Measurements from ENCODE around the gene SORCS1. TPM values are rescaled to one million over a fixed set of nuclear protein-coding genes. Genes with fewer than 3 reads are reported as not detected.
A peak's percentile ranks its signal among the peaks of the same experiment; 100 is the strongest.
"Not testable (repeated sequence)": the region's sequence is repeated elsewhere in the genome, so short reads cannot be mapped to it uniquely, and the experiment has no call there.

Gene SORCS1
- total RNA-seq, 1 donor from 2014 or later: 3.1 TPM

DNA sequence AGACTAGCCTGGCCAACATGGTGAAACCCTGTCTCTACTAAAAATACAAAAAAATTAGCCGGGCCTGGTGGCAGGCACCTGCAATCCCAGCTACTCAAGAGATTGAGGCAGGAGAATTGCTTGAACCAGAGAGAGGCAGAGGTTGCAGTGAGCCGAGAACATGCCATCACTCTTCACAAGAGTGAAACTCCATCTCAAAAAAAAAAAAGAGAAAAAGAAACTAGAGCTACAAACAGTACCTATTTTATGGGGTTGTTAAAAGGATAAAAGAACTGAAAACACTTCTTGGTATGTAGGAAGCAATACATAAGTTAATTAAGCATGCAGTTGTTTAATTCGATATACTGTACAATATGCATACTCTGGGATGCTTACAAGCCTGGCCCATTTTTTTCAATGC, 216.9 kb downstream of the SORCS1 start:
- no peak for DNase-seq (ENCODE audit: low spot score)

DNA sequence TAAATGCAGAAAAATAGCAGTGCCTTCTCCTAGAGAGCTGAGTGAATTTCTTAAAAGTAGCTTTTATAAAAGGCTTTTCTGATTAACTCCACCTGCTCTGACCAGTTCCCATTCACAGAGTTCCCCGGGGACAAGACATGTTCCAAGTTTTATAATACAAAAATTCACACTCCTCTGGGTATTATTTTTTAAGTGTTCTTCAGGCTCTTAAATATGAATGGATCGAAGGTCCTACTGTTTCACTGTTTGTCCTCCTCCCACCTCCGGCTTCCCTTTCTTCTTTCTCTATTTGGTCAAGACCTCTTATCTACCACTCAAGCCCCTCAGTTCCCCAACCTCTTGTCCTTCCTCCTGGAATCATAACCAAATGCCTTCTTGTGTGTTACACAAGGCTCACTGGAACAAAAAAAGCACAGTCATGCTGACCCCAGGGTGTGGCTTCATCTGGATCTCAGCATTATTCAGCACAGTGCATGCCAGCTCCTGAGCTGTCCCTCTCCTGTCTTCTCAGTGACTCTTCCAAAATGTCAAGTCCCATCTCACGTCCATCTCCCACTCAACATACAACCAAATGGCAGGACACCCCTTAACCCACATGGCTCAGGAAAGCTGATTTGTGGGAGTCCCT, 222.4 kb downstream of the SORCS1 start:
- DNase-seq (ENCODE audit: low spot score): peak; percentile 29

DNA sequence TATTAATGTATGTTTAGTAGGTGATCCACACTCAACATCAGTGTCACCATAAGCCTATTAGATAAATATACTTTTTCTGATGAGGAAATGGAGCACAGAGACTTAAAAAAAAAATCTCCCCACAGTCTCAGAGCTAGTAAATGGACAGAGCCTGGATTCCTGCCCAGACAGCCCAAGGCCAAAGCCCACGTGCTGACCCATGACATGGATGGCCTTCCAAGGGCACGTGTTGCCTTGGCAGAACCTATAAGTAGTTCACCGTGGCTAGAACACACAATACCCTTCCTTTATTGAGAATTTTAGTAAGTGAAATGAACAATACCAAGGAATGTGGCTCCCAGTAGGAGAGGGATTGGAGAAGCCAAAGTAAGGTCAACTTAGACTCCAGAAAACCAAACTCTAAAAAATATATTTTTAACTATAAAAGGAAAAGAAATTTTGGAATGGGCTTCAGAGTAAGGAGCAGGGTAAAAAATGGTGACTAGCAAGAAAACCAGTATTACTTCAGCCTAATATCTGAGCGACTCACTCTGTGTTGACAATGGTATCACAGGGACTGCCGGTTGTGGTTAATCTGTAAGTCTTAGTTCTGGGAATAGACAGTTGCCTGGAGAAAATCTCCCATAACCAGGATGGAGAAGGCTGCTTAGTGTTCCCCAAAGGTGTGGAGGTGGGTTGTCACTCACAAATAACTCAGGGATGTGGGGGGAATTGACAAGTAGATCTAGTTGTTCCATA, 223.0 kb downstream of the SORCS1 start:
- DNase-seq (ENCODE audit: low spot score): peak; percentile 42

DNA sequence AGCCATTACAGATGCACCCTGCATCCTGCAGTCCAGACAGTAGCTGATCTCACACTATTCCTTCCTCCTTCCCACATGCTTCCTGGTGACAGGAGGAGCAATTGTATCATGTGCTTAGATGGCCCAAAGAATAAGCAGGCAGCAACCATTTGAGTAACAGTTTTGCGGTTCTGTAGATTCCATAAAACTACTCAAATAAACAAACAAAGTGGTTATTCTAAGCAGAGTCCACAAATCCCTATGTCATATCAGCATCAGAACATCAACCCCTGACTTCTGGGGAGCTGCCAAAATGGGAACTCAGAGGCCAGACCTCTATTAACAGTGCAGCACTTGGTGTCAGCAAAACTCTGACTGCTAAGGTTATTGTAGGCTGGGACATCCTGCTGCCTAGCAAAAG, 226.0 kb downstream of the SORCS1 start:
- DNase-seq (ENCODE audit: low spot score): no peak

DNA sequence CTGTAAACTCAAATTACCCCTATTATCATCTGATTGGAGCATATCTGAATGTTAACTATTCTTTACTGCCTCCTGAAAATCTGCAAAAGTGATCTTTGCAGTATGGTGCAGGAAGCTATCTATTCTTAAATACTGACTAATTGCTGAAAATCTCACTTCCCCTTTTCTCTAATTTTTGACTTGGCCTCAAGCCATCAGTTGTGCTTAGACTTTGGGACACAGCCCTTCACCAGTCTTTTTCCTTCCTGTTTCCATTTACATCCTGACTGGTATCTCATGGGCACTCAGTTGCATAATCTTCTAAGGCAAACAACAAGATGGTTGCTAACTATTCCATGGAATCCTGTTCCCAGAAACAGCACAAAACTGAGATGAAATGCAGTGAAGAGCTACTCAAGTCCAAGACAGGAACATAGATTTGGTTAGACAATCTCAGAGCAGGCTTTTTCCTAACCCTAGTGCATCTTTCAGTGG, 228.5 kb downstream of the SORCS1 start:
- no peak for DNase-seq (ENCODE audit: low spot score)

DNA sequence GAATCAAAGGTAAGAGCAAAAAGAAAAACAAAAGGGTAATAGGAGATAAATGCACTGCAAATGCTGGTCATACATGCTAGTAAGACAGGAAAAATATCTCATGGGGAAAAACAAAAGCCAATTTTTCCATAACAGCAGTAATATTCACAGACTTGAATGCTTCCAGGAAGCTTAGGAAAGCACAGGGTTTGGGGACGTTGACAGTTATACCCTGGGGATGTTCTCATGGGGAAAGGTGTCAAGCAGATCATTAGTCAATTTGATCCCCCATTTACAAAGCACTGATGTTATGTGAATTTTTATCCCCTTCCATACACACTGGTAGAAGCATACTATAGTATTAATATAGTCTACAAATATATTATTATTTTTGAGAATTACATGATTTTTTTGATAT, 232.7 kb downstream of the SORCS1 start:
- no peak for DNase-seq (ENCODE audit: low spot score)

DNA sequence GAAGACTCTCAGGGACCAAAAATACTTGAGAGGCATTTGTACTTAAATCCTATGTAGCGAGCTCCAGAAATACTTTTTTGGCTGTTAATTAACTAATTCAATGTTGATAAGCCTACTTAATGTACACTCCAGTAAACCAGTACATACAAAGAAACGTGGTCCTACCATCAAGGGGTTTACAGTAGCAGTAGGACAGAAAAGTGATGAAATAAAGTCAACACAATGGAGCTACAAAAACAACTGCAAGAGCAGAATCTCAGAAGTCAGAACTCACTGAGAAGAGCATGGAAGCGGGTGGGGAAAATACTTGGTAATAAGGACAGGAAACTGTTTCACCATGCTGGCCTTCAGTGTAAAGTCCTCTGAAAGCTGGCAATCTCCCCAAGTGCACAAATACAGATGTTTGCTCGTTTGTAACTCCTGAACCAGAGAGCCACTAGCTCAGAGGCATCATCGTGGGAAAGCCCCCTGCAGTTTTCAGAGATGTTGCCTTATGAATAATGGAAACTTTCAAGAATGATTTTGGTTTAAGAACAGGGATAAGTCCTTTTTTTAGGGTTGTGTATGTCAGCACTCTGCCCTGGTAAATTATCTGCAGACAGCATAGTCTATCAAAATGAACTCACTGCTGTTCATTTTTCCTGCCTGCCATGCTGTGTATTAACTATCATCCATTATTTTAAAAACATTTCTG, 233.2 kb downstream of the SORCS1 start:
- DNase-seq (ENCODE audit: low spot score): peak; percentile 53

DNA sequence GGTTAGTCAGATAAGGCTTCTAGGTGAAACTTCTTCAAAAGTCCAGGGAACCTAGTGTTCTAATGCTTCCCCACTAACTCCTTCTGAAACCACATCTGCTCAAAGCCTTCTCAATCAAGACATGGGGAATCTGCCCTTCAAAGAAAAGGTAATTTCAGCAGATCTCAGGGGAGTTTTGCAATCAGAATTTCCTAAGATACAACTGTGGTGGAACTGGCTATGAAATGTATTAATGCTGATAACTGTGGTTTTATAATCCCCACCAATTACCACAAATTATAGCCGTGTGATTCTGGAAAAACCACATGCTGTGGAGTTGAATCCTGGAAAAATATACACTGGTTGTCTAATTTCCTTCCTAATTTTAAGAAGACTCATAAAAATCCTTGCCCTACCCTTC, 233.8 kb downstream of the SORCS1 start:
- no peak for DNase-seq (ENCODE audit: low spot score)

DNA sequence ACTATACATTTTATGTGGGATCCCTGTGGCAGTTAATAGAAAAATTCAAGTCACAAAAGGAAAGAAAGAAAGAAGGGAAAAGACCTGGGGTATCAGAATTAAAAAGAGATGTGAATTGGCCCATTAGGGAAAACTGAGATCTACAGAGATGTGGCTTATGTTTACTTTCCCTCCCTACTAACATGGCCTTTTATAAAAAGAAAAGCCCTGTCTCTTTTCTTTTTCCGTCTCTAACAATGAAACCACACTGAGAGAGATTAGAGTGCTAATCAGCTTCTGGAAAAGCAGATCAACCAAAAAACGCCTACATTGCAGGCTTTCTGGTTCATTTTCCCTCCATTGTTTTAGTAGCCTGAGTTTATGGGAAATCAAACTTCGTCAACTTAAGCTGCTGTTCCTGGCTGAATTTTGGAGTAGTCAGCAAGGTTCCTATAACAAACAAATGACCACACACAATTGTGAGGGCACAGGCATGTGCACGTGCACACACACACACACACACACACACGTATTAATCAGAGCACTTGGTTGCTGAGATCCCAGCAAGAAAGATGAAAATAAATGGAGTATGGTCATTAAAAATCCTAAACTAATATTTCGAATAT, 235.1 kb downstream of the SORCS1 start:
- no peak for DNase-seq (ENCODE audit: low spot score)

DNA sequence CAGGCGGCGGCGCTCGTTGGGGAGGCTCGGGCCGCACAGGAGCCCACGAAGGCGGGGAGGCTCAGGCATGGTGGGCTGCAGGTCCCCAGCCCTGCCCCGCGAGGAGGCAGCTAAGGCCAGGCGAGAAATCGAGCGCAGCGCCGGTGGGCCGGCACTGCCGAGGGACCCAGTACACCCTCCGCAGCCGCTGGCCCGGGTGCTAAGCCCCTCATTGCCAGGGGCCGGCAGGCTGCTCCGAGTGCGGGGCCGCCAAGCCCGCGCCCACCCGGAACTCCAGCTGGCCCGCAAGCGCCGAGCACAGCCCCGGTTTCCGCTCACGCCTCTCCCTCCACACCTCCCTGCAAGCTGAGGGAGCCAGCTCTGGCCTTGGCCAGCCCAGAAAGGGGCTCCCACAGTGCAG, 236.4 kb downstream of the SORCS1 start:
- DNase-seq (ENCODE audit: low spot score): not testable (repeated sequence)

DNA sequence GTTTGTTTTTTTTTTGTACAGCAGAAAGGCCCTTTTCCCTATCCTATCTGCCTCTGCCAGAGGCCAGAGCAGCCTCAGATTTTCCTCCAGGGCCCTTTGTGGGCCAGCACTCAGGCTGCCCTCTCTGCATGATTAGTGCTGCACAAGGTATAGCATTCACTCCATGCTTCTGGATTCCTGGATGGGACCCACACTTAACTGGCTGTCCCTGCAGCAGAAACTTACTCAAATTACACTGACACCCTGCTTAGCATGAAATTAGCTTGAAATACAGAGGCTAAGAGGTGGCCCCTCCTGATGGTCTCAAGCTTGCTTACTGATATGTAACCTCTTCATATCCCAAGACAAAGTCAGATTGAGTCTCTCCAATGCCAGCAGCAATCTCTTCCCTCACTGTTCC, 239.3 kb downstream of the SORCS1 start:
- DNase-seq (ENCODE audit: low spot score): no peak

DNA sequence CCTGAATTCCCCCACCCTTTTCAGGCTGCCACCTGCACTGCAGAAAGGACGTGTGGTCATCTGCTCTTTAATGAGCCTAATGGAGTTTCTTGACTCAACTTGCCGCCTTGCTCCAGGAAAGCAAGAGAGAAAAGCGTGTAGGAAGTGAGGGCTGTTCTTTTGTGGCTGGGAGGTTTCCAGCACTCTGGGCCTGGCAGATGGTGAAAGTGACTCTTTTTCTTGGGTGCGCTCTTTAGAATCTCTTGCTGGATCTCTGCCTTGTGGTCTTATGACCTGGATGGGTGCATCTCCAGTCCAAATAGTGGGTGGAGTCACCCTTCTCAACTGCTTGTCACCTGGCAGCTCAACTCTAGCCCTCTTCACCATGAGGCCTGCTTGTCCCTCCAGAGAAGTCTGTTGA, 244.0 kb downstream of the SORCS1 start:
- DNase-seq (ENCODE audit: low spot score): no peak

DNA sequence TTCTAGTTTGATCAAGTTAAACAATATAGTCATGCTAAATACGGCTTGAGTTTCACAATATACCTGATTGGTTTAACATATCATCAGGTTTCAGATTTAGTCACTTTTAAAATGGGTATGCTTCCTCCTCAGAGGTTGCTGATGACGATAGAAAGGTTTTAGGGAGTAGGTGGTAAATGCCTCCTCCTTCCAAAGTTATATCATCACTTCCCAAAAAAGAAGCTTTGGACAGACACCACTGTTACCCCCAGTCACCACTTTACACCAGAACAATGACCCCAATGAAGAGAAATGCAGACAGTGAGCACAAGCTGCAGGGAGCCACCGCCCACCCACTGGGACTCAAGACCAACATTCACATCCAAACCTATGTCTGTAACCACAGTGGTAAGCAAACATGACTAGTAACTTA, 244.6 kb downstream of the SORCS1 start:
- DNase-seq (ENCODE audit: low spot score): no peak

DNA sequence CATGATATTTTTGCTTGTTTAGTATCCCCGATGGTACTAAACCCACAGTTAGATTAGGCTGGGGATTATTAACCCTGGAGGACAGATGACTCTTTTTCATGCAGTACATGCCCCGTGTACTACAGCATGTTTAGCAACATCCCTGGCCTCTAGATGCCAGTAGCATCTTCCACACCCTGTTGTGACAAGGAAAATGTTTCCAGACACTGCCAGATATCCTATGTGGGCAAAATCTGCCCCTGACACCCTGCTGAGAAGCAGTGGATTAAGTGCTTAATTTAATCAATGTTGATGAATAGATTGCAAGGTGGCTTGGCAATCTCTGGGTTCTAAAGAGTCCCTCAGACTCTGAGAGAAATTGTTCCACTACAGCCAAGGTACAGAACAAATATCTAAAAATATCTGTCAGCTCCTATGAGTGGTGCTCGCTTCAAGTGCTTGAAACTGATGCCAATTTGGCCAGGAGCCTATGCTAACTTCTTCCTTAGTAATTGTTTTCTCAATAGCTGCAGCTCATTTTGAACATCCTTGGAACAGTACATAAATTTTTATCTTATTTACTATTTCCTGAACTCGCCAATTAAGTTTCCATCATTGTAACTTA, 247.0 kb downstream of the SORCS1 start:
- peak; percentile 49 for DNase-seq (ENCODE audit: low spot score)

DNA sequence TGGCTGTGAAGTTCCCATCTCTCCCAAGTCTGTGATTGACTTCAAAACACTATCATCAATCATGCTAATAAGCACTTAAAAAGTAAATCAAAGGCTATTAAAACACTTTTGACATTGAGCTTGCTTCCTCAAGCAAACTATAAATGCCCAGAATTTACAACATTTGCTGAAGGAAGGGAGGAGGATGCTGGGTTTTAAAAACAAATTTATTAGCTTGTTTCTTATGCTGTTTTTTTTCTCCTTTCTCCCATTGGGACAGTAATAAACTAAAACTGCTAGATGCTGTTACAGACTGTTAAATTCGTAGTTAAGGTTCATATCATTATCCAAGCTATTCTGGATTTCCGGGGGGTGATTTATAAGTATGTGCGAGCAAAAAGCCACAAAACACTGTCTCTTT, 250.5 kb downstream of the SORCS1 start:
- DNase-seq (ENCODE audit: low spot score): no peak

DNA sequence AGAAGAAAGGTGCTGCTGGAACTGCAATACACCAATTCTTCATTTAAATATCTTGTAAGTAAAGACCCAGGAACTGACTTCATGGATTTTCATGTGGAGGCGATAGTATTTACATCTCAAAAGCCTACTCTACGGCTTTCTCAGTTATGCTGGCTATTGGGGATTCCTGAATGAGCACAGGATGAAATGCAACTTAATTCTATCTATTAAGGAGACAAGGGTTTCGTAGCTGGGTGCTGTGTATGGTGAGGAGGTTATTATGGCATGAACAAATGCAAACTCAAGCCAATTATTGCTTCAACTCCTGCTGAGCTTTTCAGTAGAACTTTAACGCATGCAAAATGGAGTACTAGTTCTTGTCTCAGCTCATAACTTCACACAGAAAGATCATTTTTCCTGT, 251.2 kb downstream of the SORCS1 start:
- DNase-seq (ENCODE audit: low spot score): no peak

DNA sequence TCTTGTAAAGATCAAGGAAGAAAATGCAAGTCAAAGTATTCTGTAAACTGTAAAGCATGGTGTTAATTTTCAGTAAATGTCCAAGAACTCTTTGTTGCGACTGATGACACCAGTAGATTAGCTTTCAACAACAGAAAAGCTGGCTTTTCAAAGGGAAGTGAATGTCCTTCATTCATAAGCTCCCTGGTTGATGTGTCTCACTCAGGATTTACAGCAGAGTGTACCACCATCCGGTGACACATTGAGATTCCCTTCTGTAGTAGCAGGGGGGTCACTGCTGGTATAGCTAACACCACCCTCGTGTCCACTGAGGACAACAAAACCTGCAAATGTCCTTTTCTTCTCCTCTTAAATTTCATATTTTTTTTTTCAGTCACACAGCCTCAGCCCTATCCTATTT, 253.4 kb downstream of the SORCS1 start:
- DNase-seq (ENCODE audit: low spot score): no peak

DNA sequence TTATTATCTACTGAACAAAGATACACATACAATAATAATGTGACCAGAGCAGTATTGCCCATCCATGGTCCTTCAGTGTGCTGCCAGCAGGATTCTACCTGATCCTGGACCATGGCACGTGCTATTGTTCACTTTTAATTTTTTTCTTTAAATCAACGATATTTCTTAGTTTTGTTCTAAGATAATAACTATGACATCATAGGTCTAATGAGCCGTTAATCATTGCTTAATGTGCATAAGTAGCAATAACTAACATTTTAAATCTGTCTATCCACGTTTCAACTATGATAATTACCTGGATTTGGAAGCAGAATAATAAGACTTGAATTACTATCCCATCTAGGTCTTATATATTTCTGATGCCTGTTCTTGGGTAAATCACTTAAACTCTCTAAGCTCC, 253.8 kb downstream of the SORCS1 start:
- DNase-seq (ENCODE audit: low spot score): no peak

DNA sequence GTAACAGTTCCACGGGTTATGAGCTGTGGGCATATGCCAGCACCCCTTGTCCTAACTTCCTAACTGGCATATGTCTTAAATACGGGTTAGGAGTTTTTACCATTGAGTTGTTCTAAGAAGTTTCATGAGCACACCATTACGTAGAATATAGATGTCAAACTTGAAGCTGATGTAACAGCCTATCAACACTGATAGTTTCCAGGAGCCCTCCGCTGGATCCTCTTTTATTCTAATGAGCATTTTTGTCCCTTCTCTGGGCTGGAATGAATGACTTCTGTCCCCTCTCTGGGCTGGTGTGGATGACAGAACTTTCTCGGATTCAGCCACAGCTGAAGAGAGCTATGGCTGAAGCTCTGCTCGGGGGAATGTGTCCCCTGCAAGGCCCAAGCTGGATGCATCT, 256.3 kb downstream of the SORCS1 start:
- no peak for DNase-seq (ENCODE audit: low spot score)

DNA sequence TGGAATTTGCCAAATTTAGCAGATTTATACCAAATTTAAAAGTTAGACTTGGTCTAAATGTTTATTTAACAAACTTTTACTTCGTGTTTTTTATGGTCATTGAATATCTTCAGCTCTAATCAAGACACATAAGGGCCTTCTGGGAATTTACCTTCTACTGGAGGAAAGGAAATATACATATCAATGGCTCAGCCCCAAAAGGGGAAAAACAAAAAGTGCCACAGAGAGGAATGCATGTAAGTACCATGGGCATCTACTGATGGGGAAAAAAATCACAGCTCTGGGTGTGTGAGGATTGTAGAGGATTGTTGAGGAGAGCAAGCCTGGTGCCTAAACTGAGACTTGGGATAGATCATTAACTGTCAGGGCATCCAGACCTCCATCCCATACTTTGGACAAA, 260.3 kb downstream of the SORCS1 start:
- no peak for DNase-seq (ENCODE audit: low spot score)

DNA sequence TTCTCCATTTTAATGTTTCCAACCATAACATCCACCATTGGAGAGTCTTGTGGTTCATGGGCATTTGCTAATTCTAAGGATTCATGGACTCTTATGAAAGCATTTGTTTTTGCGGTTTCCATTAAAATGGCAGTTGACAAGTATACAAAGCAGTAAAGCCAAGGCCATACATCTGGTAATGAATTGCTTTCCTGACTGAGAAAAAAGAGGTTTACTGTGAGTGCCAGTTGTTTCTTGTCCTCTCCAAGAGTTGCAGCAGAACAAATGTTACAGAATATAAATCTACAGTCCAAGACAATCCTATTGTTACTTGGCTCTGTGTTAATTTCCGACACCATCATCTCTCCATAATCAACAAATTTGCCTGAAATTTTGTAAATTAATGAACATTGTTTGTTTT, 261.3 kb downstream of the SORCS1 start:
- no peak for DNase-seq (ENCODE audit: low spot score)

DNA sequence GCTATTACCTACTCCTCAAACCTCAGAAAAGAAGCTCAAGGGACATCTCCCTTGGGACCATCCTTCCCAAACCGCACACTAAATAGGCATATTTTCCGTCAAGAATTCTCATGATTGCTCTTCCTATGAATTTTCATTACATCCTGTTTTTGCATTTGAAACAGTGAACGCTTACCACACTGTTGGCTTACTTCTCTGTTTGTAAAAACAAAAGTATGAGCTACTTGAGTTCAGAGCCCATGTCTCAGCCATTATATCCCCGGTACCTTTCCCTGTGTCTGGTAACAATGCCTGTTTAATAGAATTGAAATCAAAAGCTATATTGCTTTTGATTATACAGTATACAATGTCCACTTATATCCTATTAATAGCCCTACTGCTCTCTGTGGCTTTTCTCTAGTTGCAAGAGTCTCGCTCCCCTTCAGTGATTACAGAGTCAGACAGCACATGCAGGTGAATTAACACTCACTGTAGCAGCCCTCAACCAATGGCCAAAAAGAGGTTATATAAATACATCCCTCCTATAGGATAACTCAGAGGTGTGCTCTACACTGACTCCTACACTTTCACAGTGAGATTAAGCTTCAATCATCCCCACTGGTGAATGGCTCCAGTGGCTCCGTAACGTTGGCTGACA, 264.4 kb downstream of the SORCS1 start:
- DNase-seq (ENCODE audit: low spot score): no peak
